HG03108 (cell line): ENCODE data around the gene SCML2.
"Not testable (repeated sequence)": the region's sequence is repeated elsewhere in the genome, so short reads cannot be mapped to it uniquely, and the experiment has no call there.

Experiments
- ATAC-seq: cut with Tn5 transposase; IDR thresholded peaks from one replicate; pipeline ENCODE4 v1.9.1; 2021; ENCODE audit warnings: moderate library complexity; ENCODE audit not compliant: unreplicated experiment

SCML2 gene

DNA sequence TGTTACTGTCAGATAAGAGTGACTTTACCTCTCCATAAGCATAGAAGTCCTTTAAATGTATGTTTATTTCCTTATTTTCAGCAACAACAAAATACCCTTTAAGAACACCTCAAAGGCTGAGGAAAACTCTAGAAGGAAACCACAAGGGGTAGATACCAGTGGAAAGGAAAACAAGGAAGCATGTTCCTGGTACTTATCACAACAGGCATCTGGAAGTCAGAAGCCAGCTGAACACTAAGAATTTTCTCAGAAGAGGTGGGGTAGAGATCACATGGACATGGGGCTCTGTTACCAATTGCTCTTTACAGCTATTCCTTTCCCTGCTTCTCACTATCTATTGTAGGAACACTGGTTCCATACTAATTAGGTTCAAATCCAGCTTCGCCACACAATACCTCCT lies 82.3 kb downstream of the SCML2 start:
- no peak for ATAC-seq

DNA sequence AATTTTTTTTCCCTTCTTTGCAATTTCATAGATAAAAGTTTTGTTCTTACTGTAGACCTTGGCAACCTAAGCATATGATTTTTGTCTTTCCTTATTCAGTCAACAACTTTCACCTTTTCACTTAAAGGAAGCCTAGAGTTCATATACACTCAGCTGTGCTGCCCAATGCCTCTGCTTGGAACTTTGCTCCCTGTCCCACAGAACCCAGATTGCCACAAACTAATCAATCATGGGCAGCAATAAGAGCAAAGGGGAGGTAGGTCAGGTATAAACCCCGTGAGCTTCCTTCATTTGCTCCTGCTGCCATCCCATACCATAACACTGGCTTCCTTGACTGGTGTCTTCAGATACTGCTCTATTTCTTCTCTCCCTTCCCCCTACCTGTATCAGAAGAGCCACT lies 82.8 kb downstream of the SCML2 start:
- no peak for ATAC-seq

DNA sequence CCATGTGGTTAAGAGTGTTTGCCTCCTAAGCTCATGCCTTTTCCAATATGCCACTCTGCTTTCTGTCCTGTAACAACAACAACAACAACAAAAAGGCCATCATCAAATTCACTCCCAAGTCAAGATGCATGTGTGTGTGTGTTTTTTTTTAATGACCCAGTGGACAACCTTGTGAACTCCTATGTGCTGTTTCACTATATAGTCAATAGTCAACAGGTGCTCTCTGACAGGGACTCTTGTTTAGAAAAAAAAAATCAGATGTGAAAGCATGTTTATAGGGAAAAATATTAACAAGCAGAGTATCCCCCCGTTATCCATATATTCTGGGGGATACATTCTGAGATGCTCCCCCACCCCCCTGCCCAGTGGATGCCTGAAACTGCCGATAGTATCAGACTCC lies 83.2 kb downstream of the SCML2 start:
- no peak for ATAC-seq

DNA sequence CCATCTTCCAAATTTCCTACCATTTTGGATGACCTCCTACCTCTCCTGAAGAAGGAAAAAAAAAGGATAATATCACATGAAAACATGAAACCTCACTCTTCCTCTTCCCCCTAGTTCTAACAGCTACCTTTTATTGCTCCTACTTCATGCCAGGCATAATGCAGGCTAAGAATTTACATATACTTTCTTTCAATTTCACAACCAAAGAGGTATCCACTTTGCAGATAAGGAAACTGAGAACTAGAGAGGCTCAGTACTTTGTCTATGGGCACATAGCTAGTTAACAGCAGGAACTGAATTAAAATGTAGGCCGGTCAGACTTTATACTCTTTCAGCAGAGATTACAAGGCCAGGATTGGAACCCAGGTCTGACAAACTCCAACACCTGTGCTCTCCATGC lies 99.4 kb downstream of the SCML2 start:
- ATAC-seq: no peak

DNA sequence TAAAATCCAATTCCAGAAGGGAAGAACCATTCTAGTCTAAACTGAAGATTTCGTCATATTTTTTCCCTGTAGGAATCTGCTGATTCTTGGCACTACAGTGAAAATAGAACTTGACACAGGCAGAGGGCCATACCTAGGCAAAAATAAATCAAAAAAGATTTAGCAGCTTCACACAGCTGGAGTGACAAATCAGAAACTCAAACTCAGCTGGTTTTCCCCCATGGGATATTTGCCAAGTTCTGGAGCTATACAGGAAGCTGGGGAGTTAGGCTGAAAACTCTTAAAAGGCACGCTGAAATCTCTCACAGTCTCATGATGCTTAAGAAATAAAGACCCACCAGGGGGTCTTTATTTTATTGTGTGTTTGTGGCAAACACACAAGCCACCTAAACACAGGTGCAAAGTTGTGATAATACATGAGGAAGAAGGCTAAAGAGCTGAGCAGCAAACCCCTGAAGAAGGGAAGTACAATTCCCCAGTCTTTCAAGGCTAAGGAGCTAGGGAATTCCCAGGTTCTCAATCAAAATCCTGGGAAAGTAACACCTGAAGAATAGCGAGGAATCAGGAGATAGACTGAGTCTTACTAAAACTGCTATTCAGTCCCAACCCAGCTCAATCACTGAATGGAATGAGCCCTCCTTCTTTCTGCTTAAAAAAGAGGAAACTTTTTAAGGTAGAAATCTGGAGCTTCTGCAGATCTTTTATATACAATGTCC lies 101.7 kb downstream of the SCML2 start:
- no peak for ATAC-seq

DNA sequence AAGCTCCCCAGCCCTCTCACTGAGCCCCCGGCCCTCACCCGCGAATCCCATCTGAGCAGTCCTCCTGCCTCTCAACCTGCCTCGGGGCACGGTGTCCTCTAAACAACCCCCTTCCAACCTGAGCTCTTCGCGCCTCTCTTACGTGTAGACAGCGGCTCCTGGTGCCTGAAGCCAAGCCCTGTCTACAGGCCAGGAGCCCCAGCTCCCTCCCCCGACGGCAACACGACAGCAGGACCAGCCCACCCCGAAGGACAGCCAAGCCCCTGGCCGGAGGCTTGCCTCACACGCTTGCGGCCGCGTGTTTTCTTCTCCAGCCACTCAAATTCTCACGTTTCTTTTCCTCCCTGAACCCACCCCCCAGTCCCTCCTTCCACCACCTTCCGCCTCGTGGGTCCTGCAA lies 124.8 kb downstream of the SCML2 start:
- not testable (repeated sequence) for ATAC-seq

DNA sequence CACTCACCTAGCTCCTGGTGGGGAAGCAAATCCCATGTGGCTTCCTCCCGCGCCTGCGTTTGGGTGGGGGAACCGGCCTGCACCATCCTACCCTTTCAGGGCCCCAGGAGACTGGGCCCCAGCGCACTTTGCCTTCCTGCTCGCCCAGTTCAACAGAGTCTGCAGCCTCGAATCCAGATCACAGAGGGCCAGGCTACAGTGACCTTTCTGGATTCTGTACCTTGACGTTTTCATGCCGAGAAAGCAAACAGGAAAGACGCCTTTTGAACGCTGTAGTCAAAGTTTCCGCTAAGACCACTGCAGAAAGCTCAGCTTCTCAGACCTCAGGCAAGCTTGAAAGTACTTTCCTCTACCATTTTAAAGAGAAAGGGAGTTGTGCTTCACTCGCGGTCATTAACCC lies 126.4 kb downstream of the SCML2 start:
- ATAC-seq: no peak

DNA sequence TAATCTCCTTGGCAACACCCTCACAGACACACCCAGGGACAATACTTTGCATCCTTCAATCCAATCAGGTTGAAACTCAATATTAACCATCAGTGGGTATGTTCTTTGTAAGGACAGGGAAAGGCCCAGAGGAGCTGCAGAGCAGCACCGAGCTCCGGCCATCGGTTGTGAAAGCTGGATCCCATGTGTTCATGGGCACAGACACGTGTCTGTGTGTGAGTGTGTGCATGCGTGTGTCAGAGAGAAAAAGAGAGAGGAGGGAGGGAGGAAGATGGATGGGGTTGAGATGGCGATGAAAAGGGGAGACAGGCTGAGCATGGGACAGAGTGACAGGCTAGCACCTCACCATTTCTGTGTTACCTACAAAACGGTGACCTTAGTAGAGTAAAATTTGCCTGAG lies 127.0 kb downstream of the SCML2 start:
- ATAC-seq: no peak

DNA sequence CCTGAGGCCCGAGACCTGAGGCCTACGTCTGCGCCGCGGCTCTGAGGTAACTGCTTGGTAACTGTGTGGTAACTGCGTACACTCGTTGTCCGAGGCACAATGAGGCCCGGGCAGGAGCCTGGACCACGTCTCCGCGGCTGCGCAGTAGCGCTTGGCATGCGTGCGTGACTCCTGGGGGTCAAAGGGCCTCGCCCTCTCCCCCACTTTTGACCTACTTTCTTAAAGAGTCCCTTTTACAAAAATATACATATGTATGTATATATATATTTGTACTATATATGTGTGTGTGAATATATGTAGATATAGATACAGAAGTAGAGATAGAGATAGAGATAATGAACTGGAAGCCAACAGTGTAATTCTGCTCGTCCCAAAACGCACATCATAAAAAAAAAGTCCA lies 133.7 kb downstream of the SCML2 start, which contains the start of gene BEND2:
Gene BEND2 (minus strand): TSS at position 101 of the 400 bp plus-strand sequence. CDS start 136 bp downstream, outside the sequence.
- no peak for ATAC-seq

DNA sequence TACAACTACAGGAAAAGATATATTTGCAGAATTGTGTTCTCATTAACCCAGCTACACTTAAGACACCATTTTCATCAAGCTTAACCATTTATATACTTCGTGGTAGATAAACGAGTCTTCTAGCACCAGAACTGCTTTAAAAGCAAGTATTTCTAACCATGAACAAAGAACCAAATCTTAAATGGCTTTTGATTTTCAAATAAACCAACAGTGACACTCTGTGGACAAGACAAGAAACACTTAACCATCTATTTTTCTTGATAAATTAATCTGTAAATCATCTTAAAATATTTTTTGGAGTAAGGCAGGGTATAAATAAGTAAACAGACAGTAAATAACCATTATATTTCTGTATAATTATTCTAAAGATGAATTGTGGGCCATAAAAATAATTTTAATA lies 144.0 kb downstream of the SCML2 start:
- ATAC-seq: no peak

DNA sequence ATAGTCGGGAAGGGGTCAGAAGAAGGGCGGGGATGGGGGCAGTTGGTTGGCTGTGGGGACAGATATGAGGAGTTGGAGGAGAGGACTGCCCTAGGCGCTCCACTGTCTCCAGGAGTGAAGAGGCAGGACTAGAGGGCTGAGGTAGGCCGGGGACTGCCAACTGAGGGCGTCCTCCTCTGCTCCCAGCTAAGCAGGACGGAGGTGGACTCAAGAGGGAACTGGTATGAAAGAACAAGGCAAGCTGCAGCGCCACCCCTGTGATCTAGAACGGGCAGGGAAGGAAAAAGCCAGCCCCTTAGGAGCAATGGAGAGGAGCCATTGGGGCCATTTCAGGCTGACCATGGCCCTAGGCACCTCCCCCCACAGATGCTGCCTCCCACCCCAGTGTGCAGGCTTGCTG lies 147.8 kb downstream of the SCML2 start:
- ATAC-seq: no peak

DNA sequence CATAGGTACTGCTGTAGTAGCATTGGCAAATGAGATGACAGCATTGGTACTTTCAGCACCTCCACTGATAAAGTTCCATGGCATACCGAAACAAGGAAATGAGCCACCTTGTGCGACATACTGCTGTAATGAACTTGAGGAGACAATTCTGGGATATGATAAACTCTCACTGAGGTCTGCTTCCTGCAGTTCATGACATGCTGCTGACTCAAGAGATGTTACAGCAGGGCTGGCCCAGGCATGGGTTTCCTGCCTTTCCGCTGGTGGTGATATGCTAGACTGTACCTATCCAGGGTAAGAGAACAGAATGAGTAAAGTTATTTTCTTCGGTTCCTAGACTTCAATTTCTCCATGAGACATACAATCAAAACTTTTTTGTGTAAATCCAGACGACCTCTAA lies 150.9 kb downstream of the SCML2 start:
- ATAC-seq: no peak

DNA sequence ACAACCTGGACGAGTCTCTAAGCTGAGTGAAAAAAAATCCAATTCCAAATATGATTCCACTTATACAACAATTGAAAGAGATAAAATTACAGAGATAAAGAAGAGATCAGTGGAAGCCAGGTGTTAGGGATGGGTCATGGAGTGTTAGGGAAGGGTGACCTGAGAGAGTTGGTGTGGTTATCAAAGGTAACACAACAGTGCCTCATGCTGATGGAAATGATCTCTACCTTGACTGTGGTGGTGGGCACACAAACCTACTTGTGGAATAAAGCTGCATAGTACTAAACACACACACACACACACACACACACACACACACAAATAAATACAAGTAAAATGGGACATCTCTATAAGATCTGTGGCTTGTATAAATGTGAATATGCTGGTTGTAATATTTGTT lies 159.8 kb downstream of the SCML2 start:
- no peak for ATAC-seq
